HEK293 (cell line): ENCODE measurements around the gene DPYSL5.

Source experiments
- CTCF ChIA-PET: fragments of 350-600 bp; formaldehyde crosslinking; extraction: SDS; loops from one replicate; lab custom pipeline; 2021; ENCODE audit warnings: antibody characterized with exemption; lab: Yijun Ruan, JAX
- POLR2A ChIA-PET: fragments of 300-600 bp; formaldehyde crosslinking; extraction: SDS; loops from one replicate; lab custom pipeline; 2020; ENCODE audit warnings: antibody characterized with exemption, inconsistent platforms; lab: Yijun Ruan, JAX
- H3K27ac ChIP-seq: fragments of 200-500 bp; sonication (Bioruptor generic); 2 replicates; pipeline ENCODE4 v1.5.1; 2014; ENCODE audit warnings: low read depth, low read length, control low read depth, inconsistent platforms; ENCODE audit errors: extremely low read depth
- H3K36me3 ChIP-seq, 2 experiments: fragments of 200-500 bp in 1 of 2; sonication (Bioruptor generic) in 1 of 2; 1 replicate in 1 of 2; 2 replicates in 1 of 2; pipeline ENCODE4 v1.5.1; 2014 to 2017; ENCODE audit warnings: inconsistent platforms in 2 of 2, low read length in 2 of 2; ENCODE audit not compliant: control insufficient read depth in 2 of 2, insufficient read depth in 1 of 2
- H3K4me1 ChIP-seq: fragments of 200-500 bp; sonication (Bioruptor generic); 2 replicates; pipeline ENCODE4 v1.5.1; 2014; ENCODE audit warnings: mild to moderate bottlenecking, low read length, inconsistent platforms; ENCODE audit not compliant: control insufficient read depth, insufficient read depth
- H3K4me3 ChIP-seq: 2 replicates; pipeline ENCODE4 v1.5.1; 2011; ENCODE audit warnings: low read depth, mild to moderate bottlenecking, control low read depth, low read length, moderate library complexity
- H3K9me3 ChIP-seq: fragments of 200-500 bp; sonication (Bioruptor generic); 2 replicates; pipeline ENCODE4 v1.5.1; 2014; ENCODE audit warnings: low read depth, low read length, inconsistent platforms; ENCODE audit not compliant: control insufficient read depth, insufficient read depth
- AEBP2 ChIP-seq: fragments of 450-650 bp; formaldehyde crosslinking; IDR thresholded peaks from 2 replicates; pipeline ENCODE4 v1.5.1; 2016; ENCODE audit warnings: missing biosample characterization, missing genetic modification characterization, borderline replicate concordance
- GLIS2 ChIP-seq: fragments of 450-650 bp; formaldehyde crosslinking; IDR thresholded peaks from 2 replicates; pipeline ENCODE4 v1.5.1; 2016; ENCODE audit warnings: missing biosample characterization, missing genetic modification characterization
- KLF1 ChIP-seq: fragments of 450-650 bp; formaldehyde crosslinking; IDR thresholded peaks from 2 replicates; pipeline ENCODE4 v1.5.1; 2016; ENCODE audit warnings: missing biosample characterization, missing genetic modification characterization
- PBX3 ChIP-seq: sonication (generic); formaldehyde crosslinking; IDR thresholded peaks from 2 replicates; pipeline ENCODE4 v1.8.1; 2022; ENCODE audit warnings: mild to moderate bottlenecking, moderate library complexity, missing genetic modification reagents
- PRDM6 ChIP-seq: fragments of 450-650 bp; formaldehyde crosslinking; IDR thresholded peaks from 2 replicates; pipeline ENCODE4 v1.5.1; 2017; ENCODE audit warnings: missing biosample characterization, missing genetic modification characterization
- ZBTB26 ChIP-seq: fragments of 450-650 bp; formaldehyde crosslinking; optimal IDR thresholded peaks from 2 replicates; pipeline ENCODE3; 2016; ENCODE audit warnings: missing biosample characterization, mild to moderate bottlenecking, missing genetic modification characterization
- ZBTB8A ChIP-seq: fragments of 450-650 bp; formaldehyde crosslinking; IDR thresholded peaks from 2 replicates; pipeline ENCODE4 v1.5.1; 2016; ENCODE audit warnings: missing biosample characterization, missing genetic modification characterization
- ZNF202 ChIP-seq: fragments of 450-650 bp; formaldehyde crosslinking; IDR thresholded peaks from 2 replicates; pipeline ENCODE4 v1.5.1; 2016; ENCODE audit warnings: missing biosample characterization, missing genetic modification characterization, borderline replicate concordance
- ZNF274 ChIP-seq, 2 experiments: fragments of 200-500 bp in 1 of 2; fragments of 450-650 bp in 1 of 2; sonication (Bioruptor generic) in 1 of 2; formaldehyde crosslinking in 1 of 2; IDR thresholded peaks; 2 replicates each; pipeline versions ENCODE4 v1.5.1 to v1.6.1; 2014 to 2016; ENCODE audit warnings: borderline replicate concordance in 1 of 2, inconsistent platforms in 1 of 2, low read length in 1 of 2, missing biosample characterization in 1 of 2, missing genetic modification characterization in 1 of 2
- ZNF280D ChIP-seq: fragments of 450-650 bp; formaldehyde crosslinking; IDR thresholded peaks from 2 replicates; pipeline ENCODE4 v1.5.1; 2016; ENCODE audit warnings: missing biosample characterization, missing genetic modification characterization
- ZNF426 ChIP-seq: fragments of 450-650 bp; formaldehyde crosslinking; IDR thresholded peaks from 2 replicates; pipeline ENCODE4 v1.5.1; 2017; ENCODE audit warnings: missing biosample characterization, missing genetic modification characterization, mild to moderate bottlenecking, inconsistent platforms, moderate library complexity
- ZNF670 ChIP-seq: fragments of 450-650 bp; formaldehyde crosslinking; IDR thresholded peaks from 2 replicates; pipeline ENCODE4 v1.5.1; 2016; ENCODE audit warnings: missing biosample characterization, missing genetic modification characterization, low read depth
- ZNF692 ChIP-seq: fragments of 450-650 bp; formaldehyde crosslinking; IDR thresholded peaks from 2 replicates; pipeline ENCODE4 v1.5.1; 2016; ENCODE audit warnings: missing biosample characterization, missing genetic modification characterization
- ZNF792 ChIP-seq: fragments of 450-650 bp; formaldehyde crosslinking; IDR thresholded peaks from 2 replicates; pipeline ENCODE4 v1.5.1; 2016; ENCODE audit warnings: missing biosample characterization, missing genetic modification characterization
- ZNF837 ChIP-seq: fragments of 450-650 bp; formaldehyde crosslinking; IDR thresholded peaks from 2 replicates; pipeline ENCODE4 v1.5.1; 2016; ENCODE audit warnings: missing biosample characterization, missing genetic modification characterization

Gene DPYSL5

GRCh38 chr2:26907416-26907815, 59.5 kb downstream of the DPYSL5 start:
- Histone ChIP-seq H3K4me1 (no peaks in the 10 kb centered on the region), H3K9me3 (no peaks in the 10 kb centered on the region), H3K4me3 (no peak overlapping the region)
- ChIA-PET POLR2A (no interaction called here), CTCF (interaction anchor here (0.7 to 4.6 kb wide), 7 partner anchors 12 to 109 kb away, joined by 3 to 20 read pairs (median 4); no protein-coding TSS in a partner anchor)
- TF ChIP-seq GLIS2 (no peak), ZNF280D (tag by site-specific recombination) (no peak), ZNF837 (no peak), AEBP2 (tag by site-specific recombination) (no peak), PRDM6 (no peak), PBX3 (no peak), ZNF202 (tag by site-specific recombination) (no peak), ZNF274 (IDR thresholded peaks at IDR 0.05; ENCODE audit: low read length) (no peak), ZNF274 (tag by site-specific recombination; IDR thresholded peaks at IDR 0.05; ENCODE audit: borderline replicate concordance) (no peak), ZBTB26 (no peak), ZNF692 (tag by site-specific recombination) (no peak), ZNF670 (tag by site-specific recombination) (no peak), ZBTB8A (tag by site-specific recombination) (no peak), KLF1 (no peak), ZNF426 (no peak), ZNF792 (no peak)
- TF ChIP-seq, all 188 proteins: peak for 0
- Histone ChIP-seq H3K27ac (no peak overlapping the region), H3K36me3 (peaks cover 23 to 60% of the 10 kb centered on the region in 2 experiments; a peak in 2 of 3 replicates)
